Immature natural killer cell (primary cell): ENCODE data around the gene RAD51. TPM values are rescaled to one million over a fixed set of nuclear protein-coding genes. Genes with fewer than 3 reads are reported as not detected.

Experiments
- DNase-seq, 3 donors: peaks; one replicate each; pipeline ENCODE4 v3.0.0; 2022; ENCODE audit warnings: mixed read lengths in 1 of 3
- H3K27ac Mint-ChIP-seq, 6 donors: one replicate each; pipeline ENCODE4 v1.8.0; 2020; ENCODE audit warnings: mixed read lengths in 6 of 6, mild to moderate bottlenecking in 5 of 6, inconsistent platforms in 4 of 6, moderate library complexity in 3 of 6
- H3K27me3 Mint-ChIP-seq, 3 donors: one replicate each; pipeline ENCODE4 v1.8.0; 2020 to 2021; ENCODE audit warnings: low read depth in 3 of 3, mild to moderate bottlenecking in 3 of 3, mixed read lengths in 3 of 3, moderate library complexity in 3 of 3, inconsistent platforms in 1 of 3
- H3K36me3 Mint-ChIP-seq, 3 donors: one replicate each; pipeline ENCODE4 v1.8.0; 2020; ENCODE audit warnings: mixed read lengths in 3 of 3, inconsistent platforms in 2 of 3, mild to moderate bottlenecking in 2 of 3
- H3K4me1 Mint-ChIP-seq, 2 donors: one replicate each; pipeline ENCODE4 v1.8.0; 2020; ENCODE audit warnings: inconsistent platforms in 2 of 2, mild to moderate bottlenecking in 2 of 2, mixed read lengths in 2 of 2, moderate library complexity in 1 of 2
- H3K4me3 Mint-ChIP-seq, 5 donors: one replicate each; pipeline ENCODE4 v1.8.0; 2020; ENCODE audit warnings: mild to moderate bottlenecking in 5 of 5, mixed read lengths in 5 of 5, inconsistent platforms in 3 of 5, moderate library complexity in 3 of 5
- H3K9me3 Mint-ChIP-seq, 6 donors: one replicate each; pipeline ENCODE4 v1.8.0; 2020; ENCODE audit warnings: mild to moderate bottlenecking in 6 of 6, mixed read lengths in 6 of 6, inconsistent platforms in 4 of 6, moderate library complexity in 3 of 6
- polyA plus RNA-seq, 3 donors: library from polyadenylated mRNA; unstranded; fragments of 300-500 nt; fragmentation: Illumina TruSeq; gene quantifications; one replicate each; pipeline ENCODE4 v1.2.3, GENCODE V29; 2021

Gene RAD51
- polyA plus RNA-seq, 3 donors from 2014 or later: 2.6 to 7.5 (median 4.7) TPM

- DNase-seq: no peak
- Mint-ChIP-seq H3K27ac (no peak overlapping the region), H3K4me1 (peaks cover 5% of the 10 kb centered on the region in 2 donors), H3K4me3 (no peak overlapping the region), H3K36me3 (peaks cover 6 to 57% (median 12%) of the 10 kb centered on the region in 3 donors), H3K27me3 (peaks cover 0 to 3% (median 0%) of the 10 kb centered on the region in 3 donors), H3K9me3 (no peaks in the 10 kb centered on the region)
Observed at GRCh38 chr15:40737048-40737447, 42.1 kb downstream of the RAD51 start.

GRCh38 chr15:40739047-40739446 is 44.1 kb downstream of the RAD51 start:
- peaks cover 3 to 4% (median 3%) of the 10 kb centered on the region in 3 donors for H3K27me3 Mint-ChIP-seq
- peak overlapping the region in 3 of 6 donors; percentile 13 to 70 (median 48) for H3K27ac Mint-ChIP-seq
- no peak overlapping the region for H3K4me3 Mint-ChIP-seq
- no peak for DNase-seq
- H3K36me3 Mint-ChIP-seq: peaks cover 6 to 62% (median 18%) of the 10 kb centered on the region in 3 donors
- no peaks in the 10 kb centered on the region for H3K9me3 Mint-ChIP-seq
- H3K4me1 Mint-ChIP-seq: peaks cover 24 to 25% of the 10 kb centered on the region in 2 donors

GRCh38 chr15:40739854-40740253 is 44.9 kb downstream of the RAD51 start:
- peaks cover 6 to 63% (median 21%) of the 10 kb centered on the region in 3 donors for H3K36me3 Mint-ChIP-seq
- H3K4me3 Mint-ChIP-seq: no peak overlapping the region
- no peaks in the 10 kb centered on the region for H3K9me3 Mint-ChIP-seq
- peaks cover 3 to 6% (median 3%) of the 10 kb centered on the region in 3 donors for H3K27me3 Mint-ChIP-seq
- peaks cover 32 to 33% of the 10 kb centered on the region in 2 donors for H3K4me1 Mint-ChIP-seq
- DNase-seq: no peak
- peak overlapping the region in 2 of 6 donors; percentile 19 to 45 for H3K27ac Mint-ChIP-seq

- Mint-ChIP-seq H3K27me3 (peaks cover 7 to 14% (median 10%) of the 10 kb centered on the region in 3 donors), H3K4me3 (peak overlapping the region; percentile 76 to 86 (median 83)), H3K36me3 (peaks cover 0 to 44% (median 27%) of the 10 kb centered on the region in 3 donors), H3K9me3 (no peaks in the 10 kb centered on the region), H3K27ac (peak overlapping the region; percentile 96 to 99 (median 98)), H3K4me1 (peaks cover 66 to 69% of the 10 kb centered on the region in 2 donors)
- no peak for DNase-seq
Observed at GRCh38 chr15:40743485-40743901, 48.5 kb downstream of the RAD51 start.

GRCh38 chr15:40743921-40744814 is 49.2 kb downstream of the RAD51 start:
- no peaks in the 10 kb centered on the region for H3K9me3 Mint-ChIP-seq

GRCh38 chr15:40744815-40745152 is 49.8 kb downstream of the RAD51 start:
- H3K27me3 Mint-ChIP-seq: peaks cover 7 to 14% (median 10%) of the 10 kb centered on the region in 3 donors
- no peaks in the 10 kb centered on the region for H3K9me3 Mint-ChIP-seq
- H3K4me3 Mint-ChIP-seq: peak overlapping the region; percentile 76 to 86 (median 83)
- H3K36me3 Mint-ChIP-seq: peaks cover 4 to 36% (median 18%) of the 10 kb centered on the region in 3 donors
- peak overlapping the region; percentile 96 to 99 (median 98) for H3K27ac Mint-ChIP-seq
- no peak for DNase-seq
- peaks cover 68 to 74% of the 10 kb centered on the region in 2 donors for H3K4me1 Mint-ChIP-seq

More at GRCh38 chr15:40743921-40744814, 49.2 kb downstream of the RAD51 start:
- Mint-ChIP-seq H3K27ac (peak overlapping the region; percentile 96 to 99 (median 98)), H3K4me3 (peak overlapping the region; percentile 76 to 86 (median 83)), H3K36me3 (peaks cover 0 to 37% (median 22%) of the 10 kb centered on the region in 3 donors), H3K4me1 (peaks cover 66 to 69% of the 10 kb centered on the region in 2 donors), H3K27me3 (peaks cover 7 to 14% (median 10%) of the 10 kb centered on the region in 3 donors)
- peak; percentile 80 to 82 (median 81) for DNase-seq

- Mint-ChIP-seq H3K4me1 (peaks cover 74 to 87% of the 10 kb centered on the region in 2 donors), H3K9me3 (no peaks in the 10 kb centered on the region), H3K27ac (peak overlapping the region; percentile 88 to 99 (median 98)), H3K36me3 (peaks cover 4 to 46% (median 18%) of the 10 kb centered on the region in 3 donors), H3K27me3 (peaks cover 3 to 14% (median 10%) of the 10 kb centered on the region in 3 donors), H3K4me3 (peak overlapping the region in 4 of 5 donors; percentile 72 to 85 (median 78))
- DNase-seq: no peak
Observed at GRCh38 chr15:40746916-40747418, 52.0 kb downstream of the RAD51 start.

- H3K27ac Mint-ChIP-seq: peak overlapping the region; percentile 60 to 99 (median 98)
- DNase-seq: no peak
- peaks cover 4 to 48% (median 26%) of the 10 kb centered on the region in 3 donors for H3K36me3 Mint-ChIP-seq
- H3K4me3 Mint-ChIP-seq: no peak overlapping the region
- peaks cover 3 to 12% (median 7%) of the 10 kb centered on the region in 3 donors for H3K27me3 Mint-ChIP-seq
- peaks cover 76 to 88% of the 10 kb centered on the region in 2 donors for H3K4me1 Mint-ChIP-seq
- no peaks in the 10 kb centered on the region for H3K9me3 Mint-ChIP-seq
Observed at GRCh38 chr15:40747685-40748631, 53.0 kb downstream of the RAD51 start.

- Mint-ChIP-seq H3K27ac (peak overlapping the region in 2 of 6 donors; percentile 9 to 37), H3K4me1 (peaks cover 76 to 88% of the 10 kb centered on the region in 2 donors), H3K9me3 (no peaks in the 10 kb centered on the region), H3K27me3 (peaks cover 8 to 13% (median 12%) of the 10 kb centered on the region in 3 donors), H3K36me3 (peaks cover 4 to 48% (median 20%) of the 10 kb centered on the region in 3 donors), H3K4me3 (no peak overlapping the region)
- DNase-seq: no peak
Observed at GRCh38 chr15:40749151-40749630, 54.2 kb downstream of the RAD51 start.

GRCh38 chr15:40750885-40751284 is 55.9 kb downstream of the RAD51 start:
- no peak for DNase-seq
- H3K4me3 Mint-ChIP-seq: no peak overlapping the region
- H3K27me3 Mint-ChIP-seq: peaks cover 7 to 13% (median 10%) of the 10 kb centered on the region in 3 donors
- peaks cover 68 to 80% of the 10 kb centered on the region in 2 donors for H3K4me1 Mint-ChIP-seq
- peaks cover 4 to 44% (median 19%) of the 10 kb centered on the region in 3 donors for H3K36me3 Mint-ChIP-seq
- H3K27ac Mint-ChIP-seq: peak overlapping the region in 3 of 6 donors; percentile 28 to 61 (median 39)
- H3K9me3 Mint-ChIP-seq: no peaks in the 10 kb centered on the region

GRCh38 chr15:40751745-40752144 is 56.8 kb downstream of the RAD51 start:
- Mint-ChIP-seq H3K27me3 (peaks cover 7 to 13% (median 11%) of the 10 kb centered on the region in 3 donors), H3K36me3 (peaks cover 4 to 44% (median 19%) of the 10 kb centered on the region in 3 donors), H3K4me1 (peaks cover 61 to 72% of the 10 kb centered on the region in 2 donors), H3K27ac (peak overlapping the region in 4 of 6 donors; percentile 22 to 93 (median 92)), H3K4me3 (peak overlapping the region in 4 of 5 donors; percentile 20 to 92 (median 45)), H3K9me3 (no peaks in the 10 kb centered on the region)
- no peak for DNase-seq

GRCh38 chr15:40754574-40754882 is 59.6 kb downstream of the RAD51 start:
- Mint-ChIP-seq H3K4me3 (peak overlapping the region; percentile 82 to 94 (median 92)), H3K27me3 (peaks cover 7 to 13% (median 11%) of the 10 kb centered on the region in 3 donors), H3K36me3 (peaks cover 3 to 33% (median 12%) of the 10 kb centered on the region in 3 donors), H3K27ac (peak overlapping the region; percentile 88 to 98 (median 91)), H3K9me3 (no peaks in the 10 kb centered on the region), H3K4me1 (peaks cover 45 to 53% of the 10 kb centered on the region in 2 donors)
- peak in 1 of 3 donors; percentile 27 for DNase-seq
